ENCODE results near the gene ELOVL5. TPM values are rescaled to one million over a fixed set of nuclear protein-coding genes. Genes with fewer than 3 reads are reported as not detected.

ELOVL5 gene
- total and polyA plus RNA-seq, 7 experiments from 2014 or later, result 40.9 to 124 (median 66.6) TPM

- H3K27me3 ChIP-seq (ENCODE audit: control insufficient read depth in 2 of 2, insufficient read depth in 2 of 2, low read length in 2 of 2), result no peaks in the 10 kb centered on the region
- DNase-seq (no peak), ATAC-seq (no peak)
- ChIA-PET POLR2A (interaction anchor here (1.2 to 7.8 kb wide), 7 partner anchors 12 to 45 kb away, joined by 4 to 126 read pairs (median 4); partner anchors contain the start of gene ELOVL5), CTCF (interaction anchor here (1.5 kb wide), 1 partner anchor 26 kb away, joined by 4 read pairs; no protein-coding TSS in a partner anchor)
- H3K9me3 ChIP-seq (ENCODE audit: control insufficient read depth in 2 of 3, low read length in 3 of 3), result no peaks in the 10 kb centered on the region
- peak overlapping the region; percentile 88 for H3K27ac ChIP-seq (ENCODE audit: low read depth, low read length)
- Mint-ChIP-seq H3K27me3 (no peaks in the 10 kb centered on the region), H3K36me3 (peaks cover 0 to 26% (median under 1%) of the 10 kb centered on the region in 5 donors), H3K9me3 (peaks cover 0 to 3% (median 0%) of the 10 kb centered on the region in 11 donors), H3K27ac (peak overlapping the region; percentile 98 to 100 (median 99)), H3K4me3 (peak overlapping the region; percentile 83 to 95 (median 88)), H3K4me1 (peaks cover 53 to 96% (median 93%) of the 10 kb centered on the region in 7 donors)
- H3K4me1 ChIP-seq (ENCODE audit: control insufficient read depth in 2 of 2, insufficient read depth in 2 of 2, low read length in 2 of 2), result peaks cover 72% of the 10 kb centered on the region in 2 donors
- peak overlapping the region; percentile 50 for H3K4me3 ChIP-seq (ENCODE audit: low read length)
- H3K36me3 ChIP-seq (ENCODE audit: control insufficient read depth in 2 of 3, insufficient read depth in 3 of 3, low read length in 3 of 3), result no peaks in the 10 kb centered on the region
- intact Hi-C loops (cut with micrococcal nuclease), result loop anchor here (5.0 to 10.0 kb wide), 4 partner anchors 76 to 944 kb away; partner anchors contain the start of gene GSTA4 (in 1 of the 2)
Observed at GRCh38 chr6:53336070-53336469, 12.7 kb downstream of the ELOVL5 start.

- ATAC-seq (peak; percentile 85), DNase-seq (peak; percentile 47 to 87 (median 75))
- Mint-ChIP-seq H3K27ac (peak overlapping the region; percentile 98 to 100 (median 99)), H3K27me3 (no peaks in the 10 kb centered on the region), H3K36me3 (peaks cover 0 to 30% (median 4%) of the 10 kb centered on the region in 5 donors), H3K4me1 (peaks cover 54 to 96% (median 92%) of the 10 kb centered on the region in 7 donors), H3K4me3 (peak overlapping the region; percentile 83 to 95 (median 88)), H3K9me3 (peaks cover 0 to 3% (median 0%) of the 10 kb centered on the region in 11 donors)
- ChIA-PET POLR2A (interaction anchor here (0.5 to 7.8 kb wide), 6 partner anchors 13 to 44 kb away, joined by 3 to 126 read pairs (median 4); partner anchors contain the start of gene ELOVL5), CTCF (interaction anchor here (0.7 to 1.5 kb wide), 3 partner anchors 9 to 27 kb away, joined by 3 to 4 read pairs (median 3); no protein-coding TSS in a partner anchor)
- Histone ChIP-seq H3K9me3 (ENCODE audit: control insufficient read depth in 2 of 3, low read length in 3 of 3) (no peaks in the 10 kb centered on the region), H3K36me3 (ENCODE audit: control insufficient read depth in 2 of 3, insufficient read depth in 3 of 3, low read length in 3 of 3) (no peaks in the 10 kb centered on the region), H3K27me3 (ENCODE audit: control insufficient read depth in 2 of 2, insufficient read depth in 2 of 2, low read length in 2 of 2) (no peaks in the 10 kb centered on the region), H3K4me3 (ENCODE audit: low read length) (peak overlapping the region; percentile 50), H3K4me1 (ENCODE audit: control insufficient read depth in 2 of 2, insufficient read depth in 2 of 2, low read length in 2 of 2) (peaks cover 72 to 74% of the 10 kb centered on the region in 2 donors), H3K27ac (ENCODE audit: low read depth, low read length) (peak overlapping the region; percentile 88)
- intact Hi-C loops (cut with micrococcal nuclease), result loop anchor here (1.0 to 10.0 kb wide), 12 partner anchors 12 to 943 kb away; partner anchors contain the start of genes FBXO9 (in 1 of the 2) and GSTA4 (in 1 of the 2)
Observed at GRCh38 chr6:53335224-53335994, 13.3 kb downstream of the ELOVL5 start.

- Mint-ChIP-seq H3K36me3 (peaks cover 0 to 30% (median 4%) of the 10 kb centered on the region in 5 donors), H3K9me3 (peaks cover 0 to 3% (median 0%) of the 10 kb centered on the region in 11 donors), H3K27me3 (no peaks in the 10 kb centered on the region), H3K4me1 (peaks cover 51 to 85% (median 83%) of the 10 kb centered on the region in 7 donors), H3K27ac (peak overlapping the region; percentile 87 to 100 (median 99)), H3K4me3 (peak overlapping the region; percentile 64 to 95 (median 79))
- no peaks in the 10 kb centered on the region for H3K36me3 ChIP-seq (ENCODE audit: control insufficient read depth in 2 of 3, insufficient read depth in 3 of 3, low read length in 3 of 3)
- ATAC-seq (no peak), DNase-seq (no peak)
- peak overlapping the region; percentile 15 for H3K4me3 ChIP-seq (ENCODE audit: low read length)
- ChIA-PET CTCF (no interaction called here), POLR2A (interaction anchor here (0.6 kb wide), 2 partner anchors 24 to 59 kb away, joined by 3 read pairs; no protein-coding TSS in a partner anchor)
- H3K27ac ChIP-seq (ENCODE audit: low read depth, low read length), result peak overlapping the region; percentile 88
- intact Hi-C loops (cut with micrococcal nuclease), result loop anchor here (2.0 to 10.0 kb wide), 4 partner anchors 19 to 939 kb away; partner anchors contain the start of gene FBXO9 (in 1 of the 2)
- no peaks in the 10 kb centered on the region for H3K9me3 ChIP-seq (ENCODE audit: control insufficient read depth in 2 of 3, low read length in 3 of 3)
- H3K27me3 ChIP-seq (ENCODE audit: control insufficient read depth in 2 of 2, insufficient read depth in 2 of 2, low read length in 2 of 2), result no peaks in the 10 kb centered on the region
- peaks cover 65 to 68% of the 10 kb centered on the region in 2 donors for H3K4me1 ChIP-seq (ENCODE audit: control insufficient read depth in 2 of 2, insufficient read depth in 2 of 2, low read length in 2 of 2)
Observed at GRCh38 chr6:53333439-53334408, 15.0 kb downstream of the ELOVL5 start.

- H3K4me1 ChIP-seq (ENCODE audit: control insufficient read depth in 2 of 2, insufficient read depth in 2 of 2, low read length in 2 of 2), result peaks cover 46 to 67% of the 10 kb centered on the region in 2 donors
- Mint-ChIP-seq H3K27ac (peak overlapping the region; percentile 40 to 100 (median 98)), H3K9me3 (no peaks in the 10 kb centered on the region), H3K4me3 (peak overlapping the region in 8 of 10 donors; percentile 6 to 63 (median 40)), H3K36me3 (peaks cover 0 to 22% (median 4%) of the 10 kb centered on the region in 5 donors), H3K27me3 (no peaks in the 10 kb centered on the region), H3K4me1 (peaks cover 46 to 85% (median 81%) of the 10 kb centered on the region in 7 donors)
- H3K27me3 ChIP-seq (ENCODE audit: control insufficient read depth in 2 of 2, insufficient read depth in 2 of 2, low read length in 2 of 2), result no peaks in the 10 kb centered on the region
- no peaks in the 10 kb centered on the region for H3K36me3 ChIP-seq (ENCODE audit: control insufficient read depth in 2 of 3, insufficient read depth in 3 of 3, low read length in 3 of 3)
- peak overlapping the region; percentile 88 for H3K27ac ChIP-seq (ENCODE audit: low read depth, low read length)
- H3K4me3 ChIP-seq (ENCODE audit: low read length), result no peak overlapping the region
- DNase-seq (no peak), ATAC-seq (no peak)
- ChIA-PET POLR2A (interaction anchor here (1.1 to 1.3 kb wide), 3 partner anchors 8 to 19 kb away, joined by 3 to 4 read pairs (median 3); partner anchors contain the start of gene ELOVL5), CTCF (interaction anchor here (0.6 to 1.0 kb wide), 2 partner anchors 23 to 149 kb away, joined by 3 read pairs; no protein-coding TSS in a partner anchor)
- intact Hi-C loops (cut with micrococcal nuclease), result loop anchor here in 1 of 2 donors (2.0 to 10.0 kb wide), 2 partner anchors 17 to 937 kb away; no protein-coding TSS in a partner anchor
- no peaks in the 10 kb centered on the region for H3K9me3 ChIP-seq (ENCODE audit: control insufficient read depth in 2 of 3, low read length in 3 of 3)
Observed at GRCh38 chr6:53331678-53332077, 17.1 kb downstream of the ELOVL5 start.

- Mint-ChIP-seq H3K36me3 (peaks cover 0 to 21% (median 4%) of the 10 kb centered on the region in 5 donors), H3K27ac (no peak overlapping the region), H3K4me3 (no peak overlapping the region), H3K9me3 (no peaks in the 10 kb centered on the region), H3K27me3 (no peaks in the 10 kb centered on the region), H3K4me1 (peaks cover 53 to 86% (median 81%) of the 10 kb centered on the region in 7 donors)
- H3K4me1 ChIP-seq (ENCODE audit: control insufficient read depth in 2 of 2, insufficient read depth in 2 of 2, low read length in 2 of 2), result peaks cover 36 to 58% of the 10 kb centered on the region in 2 donors
- ATAC-seq (no peak), DNase-seq (no peak)
- ChIA-PET POLR2A (no interaction called here), CTCF (interaction anchor here (0.6 kb wide), 1 partner anchor 12 kb away, joined by 3 read pairs; no protein-coding TSS in a partner anchor)
- no peaks in the 10 kb centered on the region for H3K36me3 ChIP-seq (ENCODE audit: control insufficient read depth in 2 of 3, insufficient read depth in 3 of 3, low read length in 3 of 3)
- H3K4me3 ChIP-seq (ENCODE audit: low read length), result no peak overlapping the region
- H3K27ac ChIP-seq (ENCODE audit: low read depth, low read length), result no peak overlapping the region
- no peaks in the 10 kb centered on the region for H3K27me3 ChIP-seq (ENCODE audit: control insufficient read depth in 2 of 2, insufficient read depth in 2 of 2, low read length in 2 of 2)
- no peaks in the 10 kb centered on the region for H3K9me3 ChIP-seq (ENCODE audit: control insufficient read depth in 2 of 3, low read length in 3 of 3)
- intact Hi-C loops (cut with micrococcal nuclease), result loop anchor here in 1 of 2 donors (10.0 kb wide), 1 partner anchor 935 kb away; no protein-coding TSS in a partner anchor
Observed at GRCh38 chr6:53330137-53330536, 18.6 kb downstream of the ELOVL5 start.

All from naive thymus-derived CD4-positive, alpha-beta T cell (primary cell).